ENCODE results near the gene C3orf38. TPM values are rescaled to one million over a fixed set of nuclear protein-coding genes. Genes with fewer than 3 reads are reported as not detected.

C3orf38 gene
- polyA plus RNA-seq, 3 donors: 9.1 to 25.4 (median 24.9) TPM

DNA sequence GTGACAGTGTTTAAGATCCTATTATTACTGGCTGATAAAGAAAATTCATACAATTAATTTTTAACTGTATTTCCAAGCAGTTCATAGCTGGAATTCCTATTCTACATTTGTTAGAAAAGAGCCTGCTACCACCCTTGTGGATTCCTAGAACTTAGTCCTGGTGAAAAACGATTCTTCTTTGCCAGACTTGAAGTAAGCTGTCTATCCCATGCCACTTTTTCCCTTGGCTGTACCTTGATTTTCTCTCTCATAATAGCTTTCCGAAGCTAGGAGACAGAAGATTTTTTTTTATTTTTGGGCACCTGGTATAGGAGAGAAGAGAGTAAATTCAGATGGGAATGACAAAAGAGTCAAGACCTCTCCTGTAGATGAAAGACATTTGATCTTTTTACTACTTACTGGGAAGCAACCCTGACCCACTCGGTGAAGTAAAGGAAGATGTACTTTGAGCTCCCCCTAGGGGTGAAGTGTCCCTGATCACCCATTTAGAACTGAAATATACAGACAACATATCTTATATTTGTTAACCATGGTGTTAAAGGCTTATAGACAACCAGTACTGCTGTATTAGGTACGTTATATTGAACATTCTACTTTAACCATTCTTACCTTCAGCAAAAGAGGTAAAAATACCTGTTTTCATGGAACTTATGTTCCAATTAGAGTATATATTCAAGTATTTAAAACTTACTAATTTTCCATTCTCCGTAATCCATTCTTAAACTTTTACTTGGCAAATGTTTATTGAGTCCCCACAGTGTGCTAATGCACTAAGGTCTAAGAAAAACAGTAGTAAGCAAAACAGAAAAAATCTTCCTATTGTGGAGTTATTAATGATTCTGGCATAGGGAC, 36.2 kb upstream of the C3orf38 start:
- H3K27me3 Mint-ChIP-seq (ENCODE audit: low read depth in 3 of 3): no peaks in the 10 kb centered on the region
- Histone ChIP-seq H3K79me2 (ENCODE audit: insufficient read depth, low read length) (peaks cover 46% of the 10 kb centered on the region), H3K9me3 (replicated peaks in 1 of 2; ENCODE audit: control insufficient read depth in 1 of 2, insufficient read depth in 1 of 2, low read length in 2 of 2) (no peaks in the 10 kb centered on the region), H3K36me3 (replicated peaks in 1 of 2; ENCODE audit: control insufficient read depth in 1 of 2, insufficient read depth in 2 of 2, low read length in 2 of 2) (peaks cover 7 to 29% of the 10 kb centered on the region in 2 donors), H3K4me1 (ENCODE audit: control insufficient read depth in 1 of 2, insufficient read depth in 2 of 2, low read length in 2 of 2) (peaks cover 2 to 11% of the 10 kb centered on the region in 2 donors), H2AFZ (ENCODE audit: insufficient read depth, low read depth, low read length, poor library complexity, severe bottlenecking) (no peak overlapping the region), H3K4me2 (replicated peaks; ENCODE audit: extremely low read depth, low read length, poor library complexity, severe bottlenecking) (no peak overlapping the region), H3K9ac (ENCODE audit: insufficient read depth, low read length, poor library complexity, severe bottlenecking) (no peak overlapping the region), H3K4me3 (replicated peaks in 1 of 3; ENCODE audit: low read depth in 2 of 3, low read length in 3 of 3) (no peak overlapping the region), H3K27ac (ENCODE audit: low read depth in 1 of 2, low read length in 2 of 2) (no peak overlapping the region), H3K27me3 (ENCODE audit: control insufficient read depth in 2 of 2, insufficient read depth in 2 of 2, low read length in 2 of 2) (no peaks in the 10 kb centered on the region), H4K20me1 (ENCODE audit: insufficient read depth, low read length) (peaks cover 10% of the 10 kb centered on the region)
- H3K27ac Mint-ChIP-seq: no peak overlapping the region
- intact Hi-C loops (cut with micrococcal nuclease): loop anchor here in 1 of 2 donors (10.0 kb wide), 1 partner anchor 49 kb away; no protein-coding TSS in a partner anchor
- H3K4me3 Mint-ChIP-seq: no peak overlapping the region
- H3K4me1 Mint-ChIP-seq: peaks cover 8% of the 10 kb centered on the region
- peaks cover 21 to 32% of the 10 kb centered on the region in 2 donors for H3K36me3 Mint-ChIP-seq
- no CpG with 5 or more reads among the region's 5 CpGs for WGBS (ENCODE audit: insufficient coverage)
- no peaks in the 10 kb centered on the region for H3K9me3 Mint-ChIP-seq
- DNase-seq: peak; percentile 51 to 66 (median 61)
- TF ChIP-seq CTCF (IDR thresholded peaks at IDR 0.05): peak; percentile 87

- Histone ChIP-seq H3K4me2 (replicated peaks; ENCODE audit: extremely low read depth, low read length, poor library complexity, severe bottlenecking) (no peak overlapping the region), H3K9ac (ENCODE audit: insufficient read depth, low read length, poor library complexity, severe bottlenecking) (no peak overlapping the region), H3K4me1 (ENCODE audit: control insufficient read depth in 1 of 2, insufficient read depth in 2 of 2, low read length in 2 of 2) (peaks cover 2 to 11% of the 10 kb centered on the region in 2 donors), H3K27ac (ENCODE audit: low read depth in 1 of 2, low read length in 2 of 2) (no peak overlapping the region), H2AFZ (ENCODE audit: insufficient read depth, low read depth, low read length, poor library complexity, severe bottlenecking) (no peak overlapping the region), H4K20me1 (ENCODE audit: insufficient read depth, low read length) (peaks cover 10% of the 10 kb centered on the region), H3K79me2 (ENCODE audit: insufficient read depth, low read length) (peaks cover 45% of the 10 kb centered on the region), H3K4me3 (replicated peaks in 1 of 3; ENCODE audit: low read depth in 2 of 3, low read length in 3 of 3) (no peak overlapping the region), H3K36me3 (replicated peaks in 1 of 2; ENCODE audit: control insufficient read depth in 1 of 2, insufficient read depth in 2 of 2, low read length in 2 of 2) (peaks cover 7 to 29% of the 10 kb centered on the region in 2 donors), H3K9me3 (replicated peaks in 1 of 2; ENCODE audit: control insufficient read depth in 1 of 2, insufficient read depth in 1 of 2, low read length in 2 of 2) (no peaks in the 10 kb centered on the region), H3K27me3 (ENCODE audit: control insufficient read depth in 2 of 2, insufficient read depth in 2 of 2, low read length in 2 of 2) (no peaks in the 10 kb centered on the region)
- H3K4me1 Mint-ChIP-seq: peaks cover 8% of the 10 kb centered on the region
- no peak for TF ChIP-seq CTCF (IDR thresholded peaks at IDR 0.05)
- no peak for DNase-seq
- no peaks in the 10 kb centered on the region for H3K27me3 Mint-ChIP-seq (ENCODE audit: low read depth in 3 of 3)
- intact Hi-C loops (cut with micrococcal nuclease): loop anchor here in 1 of 2 donors (10.0 kb wide), 1 partner anchor 50 kb away; no protein-coding TSS in a partner anchor
- no peak overlapping the region for H3K4me3 Mint-ChIP-seq
- H3K36me3 Mint-ChIP-seq: peaks cover 21 to 29% of the 10 kb centered on the region in 2 donors
- no peaks in the 10 kb centered on the region for H3K9me3 Mint-ChIP-seq
- H3K27ac Mint-ChIP-seq: no peak overlapping the region
- no CpG with 5 or more reads among the region's 3 CpGs for WGBS (ENCODE audit: insufficient coverage)
Observed at GRCh38 chr3:88114878-88115549, 34.7 kb upstream of the C3orf38 start.

All from CD14-positive monocyte (primary cell).